Erythroblast (primary cell): ENCODE results near the gene CALML6.

Experiments
- DNase-seq, 2 experiments: peaks; one replicate each; lab custom pipeline; 2025; lab: John Stamatoyannopoulos, UW
- GATA1 ChIP-seq: IDR thresholded peaks from 2 replicates; pipeline ENCODE4 v1.6.1; 2011; ENCODE audit warnings: low read depth, mild to moderate bottlenecking, control low read depth, low read length, moderate library complexity
- POLR2A ChIP-seq: IDR thresholded peaks from 2 replicates; pipeline ENCODE4 v1.6.1; 2011; ENCODE audit warnings: mild to moderate bottlenecking, low read length

CALML6 gene

DNA sequence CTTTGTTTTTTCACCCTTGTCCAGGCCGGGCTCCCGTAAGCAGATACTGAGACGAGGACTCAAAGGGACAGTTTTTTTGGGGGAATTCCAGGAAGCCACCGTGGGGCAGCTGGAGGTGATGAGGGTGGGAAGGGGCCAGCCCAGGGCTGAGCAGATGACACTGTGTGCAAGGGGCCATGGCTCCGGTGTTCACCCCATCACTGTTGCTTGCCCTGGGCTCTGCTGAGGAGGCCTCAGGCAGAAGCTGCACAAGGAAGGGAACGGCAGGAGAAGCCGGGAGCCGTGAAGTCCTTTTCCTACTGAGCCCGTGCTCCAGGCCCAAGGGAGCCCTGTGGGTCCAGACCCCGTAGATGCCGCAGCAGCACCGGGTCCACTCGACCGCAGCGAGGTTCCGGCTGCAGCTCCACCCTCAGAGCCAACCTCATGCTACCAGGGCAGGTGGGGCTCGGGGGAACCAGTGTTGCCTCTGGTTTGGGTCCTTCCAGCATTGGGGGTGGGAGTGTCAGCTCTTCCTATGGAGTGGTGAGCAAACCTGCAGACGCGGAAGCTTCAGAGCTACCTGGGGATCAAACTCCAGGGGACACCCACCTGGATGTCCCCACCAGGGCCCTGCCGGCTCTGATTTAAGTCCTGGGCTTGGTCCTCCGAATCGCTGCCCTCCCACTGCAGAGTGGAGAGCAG, 4.3 kb upstream of the CALML6 start:
- no peak for TF ChIP-seq GATA1
- no peak for TF ChIP-seq POLR2A

GRCh38 chr1:1911350-1912041, 3.6 kb upstream of the CALML6 start:
- DNase-seq: no peak
- no peak for TF ChIP-seq GATA1
- TF ChIP-seq POLR2A: no peak

More for the DNA sequence above, 4.3 kb upstream of the CALML6 start:
- DNase-seq: no peak

DNA sequence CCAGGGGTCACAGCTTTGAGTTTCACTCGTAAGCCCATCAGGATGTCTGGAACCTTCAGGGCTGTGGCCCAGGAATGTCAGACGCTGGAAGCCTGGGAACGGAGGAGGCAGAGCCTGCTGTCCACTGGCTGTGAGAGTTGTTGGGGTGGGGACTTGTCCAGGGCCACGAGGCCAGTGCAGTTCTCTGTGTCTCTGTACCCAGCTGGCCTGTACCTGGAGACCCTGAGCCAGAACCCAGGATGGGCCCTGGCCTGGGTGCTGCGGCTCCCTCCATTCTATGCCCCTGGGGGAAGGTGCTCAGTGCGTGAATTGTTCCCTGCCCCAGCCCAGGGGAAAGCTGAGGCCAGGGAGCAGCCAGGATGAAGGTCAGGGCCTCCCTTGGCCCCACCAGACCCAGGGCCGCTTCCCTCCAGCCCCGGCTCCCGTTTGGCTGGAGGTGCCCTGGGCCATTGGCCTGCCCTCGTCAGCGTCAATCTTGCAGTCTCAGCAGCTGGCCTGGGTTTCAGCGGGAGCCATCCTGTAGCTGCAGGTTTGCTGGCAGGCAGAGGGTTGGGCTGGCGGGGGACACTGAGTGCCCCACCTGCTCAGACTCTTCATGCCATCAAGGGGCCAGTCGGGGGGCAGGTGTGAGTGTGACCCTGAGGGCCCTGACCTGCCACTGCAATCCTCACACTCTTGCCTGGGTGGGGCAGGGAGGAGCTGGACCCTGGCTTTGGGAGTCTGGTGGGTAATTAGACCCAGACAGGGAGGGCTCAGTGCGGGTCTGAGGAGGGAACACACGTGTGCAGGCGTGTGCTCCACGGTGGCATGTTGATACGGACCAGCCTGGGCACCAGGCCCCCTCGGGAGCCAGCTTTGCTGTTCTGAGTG, 724 bp upstream of the CALML6 start:
- TF ChIP-seq GATA1 (no peak), POLR2A (no peak)
- no peak for DNase-seq

GRCh38 chr1:1915911-1916840, 1.1 kb downstream of the CALML6 start:
- no peak for TF ChIP-seq POLR2A
- TF ChIP-seq GATA1: no peak
- DNase-seq: no peak

GRCh38 chr1:1916851-1917251, 1.8 kb downstream of the CALML6 start:
- no peak for DNase-seq
- TF ChIP-seq POLR2A (no peak), GATA1 (no peak)

DNA sequence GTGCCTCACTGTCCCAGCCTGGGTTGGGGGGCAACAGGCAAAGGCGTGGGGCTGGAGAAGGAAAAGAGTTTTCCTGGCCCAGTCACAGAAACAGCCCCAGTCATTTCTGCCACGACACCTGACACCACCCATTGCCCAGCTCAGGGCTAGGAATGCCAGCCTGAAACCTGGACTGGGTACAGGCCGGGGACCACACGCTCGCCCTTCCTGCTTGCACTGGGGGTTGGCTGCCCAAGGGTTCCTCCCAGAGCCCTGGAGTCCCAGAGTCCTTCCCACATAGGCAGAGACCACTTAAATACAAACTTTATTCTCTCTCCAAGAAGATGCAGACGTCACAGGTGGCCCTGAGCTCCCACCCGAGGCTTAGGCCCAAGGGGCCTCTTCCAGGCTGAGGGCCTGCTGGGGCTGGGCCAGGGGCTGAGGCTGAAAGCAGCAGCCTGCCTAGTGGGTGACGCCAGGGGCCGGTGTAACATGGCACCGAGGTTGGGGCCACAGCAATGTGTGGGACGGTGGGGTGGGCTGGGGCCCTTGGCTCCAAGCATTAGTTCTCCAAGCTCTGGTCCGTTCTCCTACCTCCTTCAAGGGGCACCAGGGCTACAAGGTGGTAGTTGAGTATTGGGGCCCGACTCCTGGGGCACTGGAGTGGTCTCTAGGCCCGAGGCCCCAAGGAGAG, 2.4 kb downstream of the CALML6 start:
- no peak for DNase-seq
- no peak for TF ChIP-seq GATA1

DNA sequence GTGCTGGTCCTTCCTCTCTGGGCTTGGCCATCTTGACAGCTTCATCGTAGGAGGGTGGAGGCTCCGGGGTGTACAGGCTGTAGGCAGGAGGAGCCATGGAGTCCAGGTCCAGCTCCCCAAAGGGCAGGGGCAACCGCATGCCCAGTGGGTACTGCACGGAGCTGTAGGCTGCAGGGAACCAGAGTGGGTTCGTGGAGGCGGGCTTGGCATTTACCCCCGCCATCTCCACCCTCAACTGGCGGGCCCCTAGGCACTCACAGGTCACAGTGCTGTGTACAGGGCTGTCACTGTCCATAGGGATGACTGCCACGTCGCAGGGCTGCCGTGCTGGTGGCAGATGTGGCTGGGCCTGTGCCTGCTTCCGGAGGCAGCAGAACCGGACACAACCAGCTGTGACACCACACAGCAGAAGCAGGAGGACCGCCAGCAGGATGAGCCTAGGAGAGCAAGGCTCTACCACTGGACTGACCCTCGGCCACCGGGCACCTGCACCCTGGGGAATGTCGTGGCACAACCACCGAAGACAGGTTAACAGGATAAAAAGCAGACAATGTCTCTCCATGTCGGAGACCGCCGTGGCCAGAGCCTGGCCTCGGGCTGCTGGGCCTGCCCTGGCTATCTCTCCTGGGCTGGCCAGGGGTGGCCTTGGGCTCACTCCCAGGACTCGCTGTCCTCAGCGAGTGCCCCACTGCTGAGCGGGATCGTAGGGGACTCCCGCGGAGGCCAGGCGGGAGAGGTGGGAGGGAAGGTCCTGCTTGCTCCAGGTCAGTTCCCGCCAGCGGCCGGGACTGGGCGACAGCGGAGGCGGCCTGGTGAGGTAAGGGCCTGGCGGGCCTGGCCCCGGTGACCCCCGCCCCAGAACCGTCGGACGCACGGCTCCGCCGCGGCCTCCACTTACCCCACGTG, 3.2 kb downstream of the CALML6 start:
- DNase-seq: no peak

DNA sequence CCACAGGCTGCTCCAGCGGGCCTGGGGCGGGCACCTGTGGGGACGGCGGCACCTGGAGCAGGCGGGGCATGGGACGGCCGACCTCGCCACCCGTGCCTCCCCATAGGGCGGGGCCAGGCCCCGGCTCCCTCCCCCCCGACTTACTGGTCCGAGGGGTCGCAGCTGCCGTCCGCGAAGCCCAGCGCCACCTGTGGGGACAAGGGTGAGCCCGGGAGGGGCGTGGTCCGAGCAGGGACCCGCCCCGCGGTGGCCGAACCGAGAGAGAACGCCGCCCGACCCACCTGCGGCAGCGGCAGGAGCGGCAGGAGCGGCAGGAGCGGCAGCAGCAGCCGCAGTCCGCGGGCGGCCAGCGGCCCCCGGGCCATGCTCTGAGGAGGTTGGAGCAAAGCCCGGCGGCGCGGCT, 3.8 kb downstream of the CALML6 start, which contains the start of gene TMEM52:
TSS of gene TMEM52 (minus strand) at position 379 of the 403 bp plus-strand sequence. CDS start at position 365, 14 bp downstream.
- no peak for TF ChIP-seq GATA1
- no peak for TF ChIP-seq POLR2A
- no peak for DNase-seq

More for the DNA sequence above, 3.2 kb downstream of the CALML6 start:
- TF ChIP-seq GATA1 (no peak), POLR2A (no peak)

GRCh38 chr1:1919304-1920056, 4.4 kb downstream of the CALML6 start:
- DNase-seq: peak; percentile 98 to 100
- TF ChIP-seq GATA1 (no peak), POLR2A (no peak)

GRCh38 chr1:1920057-1920607, 5.1 kb downstream of the CALML6 start:
- TF ChIP-seq GATA1 (no peak), POLR2A (no peak)
- DNase-seq: no peak
